GM21367 (cell line): ENCODE measurements around the gene DOK7.
"Not testable (repeated sequence)": the region's sequence is repeated elsewhere in the genome, so short reads cannot be mapped to it uniquely, and the experiment has no call there.

Experiments used
- ATAC-seq: cut with Tn5 transposase; IDR thresholded peaks from one replicate; pipeline ENCODE4 v1.9.1; 2021; ENCODE audit not compliant: unreplicated experiment

DOK7 gene

GRCh38 chr4:3442959-3443749 is 20.0 kb upstream of the DOK7 start:
- ATAC-seq: peak; percentile 41

- no peak for ATAC-seq
These were observed 19.3 kb upstream of the DOK7 start for GRCh38 chr4:3443750-3444309.

- no peak for ATAC-seq
These were observed 18.6 kb upstream of the DOK7 start for GRCh38 chr4:3444351-3445110.

GRCh38 chr4:3445111-3445820 is 17.8 kb upstream of the DOK7 start:
- ATAC-seq: no peak

- no peak for ATAC-seq
These were observed 17.1 kb upstream of the DOK7 start for GRCh38 chr4:3445829-3446545.

- no peak for ATAC-seq
These were observed 16.3 kb upstream of the DOK7 start for GRCh38 chr4:3446631-3447320.

- no peak for ATAC-seq
These were observed 15.4 kb upstream of the DOK7 start for GRCh38 chr4:3447431-3448395.

- ATAC-seq: no peak
These were observed 14.0 kb upstream of the DOK7 start for GRCh38 chr4:3449047-3449573.

GRCh38 chr4:3449574-3450534 is 13.3 kb upstream of the DOK7 start:
- ATAC-seq: no peak

GRCh38 chr4:3450643-3451042 is 12.5 kb upstream of the DOK7 start:
- no peak for ATAC-seq

GRCh38 chr4:3451956-3452355 is 11.2 kb upstream of the DOK7 start:
- ATAC-seq: no peak

- no peak for ATAC-seq
These were observed 10.7 kb upstream of the DOK7 start for GRCh38 chr4:3452376-3452775.

GRCh38 chr4:3455596-3455995 is 7.5 kb upstream of the DOK7 start:
- not testable (repeated sequence) for ATAC-seq

- ATAC-seq: no peak
These were observed 4.7 kb upstream of the DOK7 start for GRCh38 chr4:3458371-3458770.

GRCh38 chr4:3459156-3459555 is 4.0 kb upstream of the DOK7 start:
- ATAC-seq: not testable (repeated sequence)

GRCh38 chr4:3460926-3461325 is 2.2 kb upstream of the DOK7 start:
- ATAC-seq: no peak

- no peak for ATAC-seq
These were observed 1.4 kb upstream of the DOK7 start for GRCh38 chr4:3461515-3462291.
